DMS79 (cell line): ENCODE data around the gene TXNDC11.

Experiments used
- DNase-seq: peaks from one replicate; lab custom pipeline; 2025; lab: John Stamatoyannopoulos, UW

TXNDC11 gene

DNA sequence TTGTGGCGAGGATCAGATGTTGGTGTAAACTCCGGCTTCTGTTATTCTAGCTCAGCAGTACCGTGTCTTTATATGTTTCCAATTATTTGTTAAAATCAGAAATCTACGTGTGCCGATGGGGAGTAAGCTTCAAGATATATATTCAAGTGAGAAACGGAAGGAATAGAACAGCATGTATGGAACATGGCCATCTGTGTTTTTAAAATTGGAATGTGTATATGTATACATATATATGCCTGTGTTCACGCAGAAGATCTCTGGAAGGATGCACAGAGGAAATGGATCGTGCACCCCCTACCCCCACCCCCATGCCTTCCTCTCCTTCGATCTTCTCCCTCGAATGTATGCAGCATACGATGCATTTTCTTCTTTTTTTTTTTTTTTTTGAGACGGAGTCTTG is 82.1 kb downstream of the TXNDC11 start:
- no peak for DNase-seq

- no peak for DNase-seq
These were observed 83.6 kb downstream of the TXNDC11 start for GRCh38 chr16:11658896-11659708.

GRCh38 chr16:11657556-11657955 is 85.1 kb downstream of the TXNDC11 start:
- no peak for DNase-seq

GRCh38 chr16:11655655-11656054 is 87.0 kb downstream of the TXNDC11 start:
- DNase-seq = no peak

DNA sequence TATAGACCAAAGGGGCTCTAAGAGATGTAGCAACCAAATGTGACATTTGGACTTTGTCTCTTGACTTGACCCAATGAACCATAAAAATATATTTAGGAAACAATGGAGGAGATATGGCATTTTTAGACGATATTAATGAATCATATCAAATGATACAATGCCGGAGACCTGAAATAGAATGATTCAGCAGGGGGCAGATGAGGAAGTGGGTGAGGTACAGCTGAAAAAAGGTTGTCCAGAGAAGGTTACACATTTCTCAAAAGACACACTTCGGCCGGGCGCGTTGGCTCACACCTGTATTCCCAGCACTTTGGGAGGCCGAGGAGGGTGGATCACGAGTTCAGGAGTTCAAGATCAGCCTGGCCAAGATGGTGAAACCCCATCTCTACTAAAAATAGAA is 90.9 kb downstream of the TXNDC11 start:
- DNase-seq = no peak

DNA sequence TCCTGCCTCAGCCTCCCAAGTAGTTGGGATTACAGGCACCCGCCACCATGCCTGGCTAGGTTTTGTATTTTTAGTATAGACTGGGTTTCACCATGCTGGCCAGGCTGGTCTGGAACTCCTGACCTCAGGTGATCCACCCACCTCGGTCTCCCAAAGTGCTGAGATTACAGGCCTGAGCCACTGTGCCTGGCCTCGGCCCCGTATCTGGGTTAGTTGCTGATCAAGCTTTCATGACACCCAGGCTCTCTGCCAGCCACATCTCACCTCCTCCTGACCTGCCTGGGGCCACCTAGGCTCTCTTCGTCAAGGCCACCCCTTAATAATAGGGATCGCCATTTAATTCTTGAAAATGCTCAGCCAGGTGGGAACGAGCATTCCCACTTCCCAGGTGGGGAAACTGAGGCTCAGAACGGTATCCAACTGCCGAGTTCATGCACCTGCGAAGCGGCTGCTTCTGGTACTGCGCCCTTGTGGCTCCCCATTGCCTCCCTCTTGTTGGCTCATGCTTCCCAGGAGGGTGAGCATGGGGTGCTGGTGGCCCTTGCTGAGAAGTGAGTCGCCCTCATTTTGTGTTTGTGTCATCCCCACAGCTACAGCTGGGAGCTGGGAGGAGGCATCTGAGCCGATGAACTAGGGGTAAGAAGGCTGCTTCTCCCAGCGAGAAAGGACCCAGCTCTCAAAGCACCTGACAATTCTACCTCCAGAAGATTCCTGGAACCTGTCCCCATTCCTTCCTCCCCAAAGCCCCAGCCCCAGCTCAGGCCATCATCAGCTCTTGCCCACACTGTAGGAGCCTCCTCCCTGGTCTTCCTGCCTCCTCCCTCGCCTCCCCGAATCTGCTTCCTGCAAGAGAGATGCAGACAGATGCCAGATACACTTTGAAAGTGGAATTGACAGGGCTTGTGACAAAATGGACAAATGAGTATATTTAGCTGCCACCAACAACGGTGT is 91.7 kb downstream of the TXNDC11 start:
- DNase-seq = no peak

DNA sequence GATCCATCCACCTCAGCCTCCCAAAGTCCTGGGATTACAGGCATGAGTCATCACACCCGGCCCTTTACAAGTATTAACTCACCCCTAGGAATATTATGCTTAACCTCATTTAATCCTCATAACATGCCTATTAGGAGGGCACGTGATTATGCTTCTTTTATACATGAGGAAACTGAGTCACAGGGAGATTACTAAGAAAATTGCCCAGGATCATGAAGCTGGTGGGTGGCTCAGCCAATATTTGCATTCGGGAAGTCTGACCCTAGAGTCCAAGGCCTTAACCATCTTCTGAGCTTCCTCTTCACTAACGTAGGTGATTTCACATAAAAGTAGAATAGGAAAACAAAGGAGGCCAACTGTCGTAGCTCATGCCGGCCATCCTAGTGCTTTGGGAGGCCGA is 93.4 kb downstream of the TXNDC11 start:
- DNase-seq = no peak

GRCh38 chr16:11642765-11643116 is 99.9 kb downstream of the TXNDC11 start:
- DNase-seq = no peak

DNA sequence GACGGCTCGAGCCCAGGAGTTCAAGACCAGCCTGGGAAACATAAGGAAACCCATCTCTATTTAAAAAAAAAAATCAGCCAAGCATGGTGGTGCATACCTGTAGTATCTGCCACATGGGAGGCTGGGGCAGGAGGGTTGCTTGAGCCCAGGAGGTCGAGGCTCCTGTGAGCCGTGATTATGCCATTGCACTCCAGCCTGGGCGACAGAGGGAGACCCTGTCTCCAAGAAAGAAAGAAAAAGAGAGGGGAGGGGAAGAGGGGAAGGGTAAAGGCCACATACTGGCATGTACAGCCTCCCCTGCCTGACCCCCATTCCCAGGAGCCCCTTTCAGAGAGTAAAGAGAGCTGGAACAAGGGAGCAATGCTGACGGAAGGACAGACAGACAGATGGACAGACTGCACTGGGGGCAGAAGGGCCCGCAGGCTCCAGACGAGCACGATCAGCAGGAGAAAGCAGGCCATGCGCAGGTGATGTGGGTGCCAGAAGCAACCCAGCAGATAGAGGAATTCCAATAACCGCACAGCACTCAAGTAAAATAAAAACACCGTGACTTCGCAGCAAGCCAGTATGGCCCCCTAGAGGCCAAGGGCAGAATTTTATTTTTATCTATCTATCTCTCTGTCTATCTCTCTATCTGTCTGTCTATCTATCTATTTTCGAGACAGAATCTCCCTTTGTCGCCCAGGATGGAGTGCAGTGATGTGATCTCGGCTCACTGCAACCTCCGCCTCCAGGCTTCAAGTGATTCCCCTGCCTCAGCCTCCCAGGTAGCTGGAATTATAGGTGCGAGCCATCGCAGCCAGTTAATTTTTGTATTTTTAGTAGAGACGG is 101.5 kb downstream of the TXNDC11 start:
- DNase-seq = peak; percentile 47

GRCh38 chr16:11639925-11640899 is 102.4 kb downstream of the TXNDC11 start:
- DNase-seq = peak; percentile 38

- no peak for DNase-seq
These were observed 103.6 kb downstream of the TXNDC11 start for GRCh38 chr16:11639008-11639562.

GRCh38 chr16:11638140-11638539 is 104.5 kb downstream of the TXNDC11 start:
- no peak for DNase-seq

DNA sequence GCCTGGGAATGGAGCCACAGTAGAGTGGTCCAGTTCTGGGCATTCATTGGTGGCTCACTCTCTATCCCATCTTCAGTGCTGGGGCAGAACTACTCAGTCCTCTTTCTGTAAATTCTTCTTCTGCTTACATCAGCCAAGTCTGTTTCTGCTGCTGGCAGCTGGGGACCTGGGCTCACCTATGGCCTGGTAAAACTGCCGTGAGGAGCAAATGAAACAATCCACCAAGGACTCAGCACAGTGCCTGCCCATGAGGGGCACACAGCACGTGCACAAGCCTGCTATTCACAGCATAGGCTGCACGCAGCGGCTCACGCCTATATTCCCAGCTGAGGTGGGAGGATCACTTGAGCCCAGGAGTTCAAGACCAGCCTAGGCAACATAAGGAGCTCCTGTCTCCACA is 105.3 kb downstream of the TXNDC11 start:
- no peak for DNase-seq

DNA sequence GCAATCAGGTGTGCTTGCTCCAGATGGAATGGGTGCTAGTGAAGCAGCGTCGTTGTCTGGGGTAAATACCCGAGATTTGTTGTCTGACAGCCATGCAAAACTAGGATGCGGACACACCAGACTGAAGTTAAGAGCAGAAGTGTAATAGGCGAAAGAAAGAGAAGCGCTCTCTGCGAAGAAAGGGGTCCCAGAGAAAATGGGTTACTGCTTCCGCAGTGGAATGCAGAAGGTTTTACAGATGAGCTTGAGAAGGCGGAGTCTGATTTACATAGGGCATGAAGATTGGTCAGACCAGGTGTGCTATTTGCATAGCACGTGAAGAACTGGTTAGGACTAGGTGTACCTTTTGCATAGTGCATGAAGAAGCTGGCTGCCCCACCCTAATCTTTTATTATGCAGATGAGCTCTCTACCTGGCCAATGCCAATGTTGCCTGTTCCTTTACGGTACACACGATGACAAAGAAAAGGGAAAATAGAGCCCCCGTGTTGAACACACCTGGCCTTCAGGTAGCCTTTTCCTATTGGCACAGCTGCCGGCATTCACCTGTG is 106.4 kb downstream of the TXNDC11 start:
- DNase-seq = peak; percentile 26

GRCh38 chr16:11635679-11636171 is 106.9 kb downstream of the TXNDC11 start:
- DNase-seq = no peak

DNA sequence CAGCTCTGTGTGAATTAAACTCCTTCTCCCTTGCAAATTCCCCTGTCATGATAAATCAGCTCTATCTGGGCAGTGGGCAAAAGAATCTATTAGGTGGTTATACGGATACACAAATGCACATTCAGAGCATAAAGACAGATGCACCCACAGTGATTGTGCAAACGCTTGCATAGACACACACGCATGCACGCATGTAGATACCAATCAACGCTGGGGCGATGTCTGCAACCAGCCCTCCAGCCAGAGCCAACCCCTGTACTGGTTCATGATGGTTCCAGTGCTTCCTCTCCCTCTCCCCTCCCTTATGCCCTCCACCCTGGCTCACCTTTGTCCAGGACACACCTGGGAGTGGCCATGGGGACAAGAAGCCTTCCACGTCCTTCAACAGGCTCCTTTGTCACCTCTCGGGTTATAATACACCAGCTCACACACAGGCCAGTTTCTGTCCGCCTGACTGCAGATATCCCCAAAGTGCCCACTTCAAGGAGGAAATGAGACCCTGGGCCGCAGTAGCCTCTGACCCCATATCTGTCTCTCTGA is 107.5 kb downstream of the TXNDC11 start:
- no peak for DNase-seq

GRCh38 chr16:11634312-11634711 is 108.3 kb downstream of the TXNDC11 start:
- DNase-seq = no peak

- DNase-seq = no peak
These were observed 109.5 kb downstream of the TXNDC11 start for GRCh38 chr16:11633113-11633512.

DNA sequence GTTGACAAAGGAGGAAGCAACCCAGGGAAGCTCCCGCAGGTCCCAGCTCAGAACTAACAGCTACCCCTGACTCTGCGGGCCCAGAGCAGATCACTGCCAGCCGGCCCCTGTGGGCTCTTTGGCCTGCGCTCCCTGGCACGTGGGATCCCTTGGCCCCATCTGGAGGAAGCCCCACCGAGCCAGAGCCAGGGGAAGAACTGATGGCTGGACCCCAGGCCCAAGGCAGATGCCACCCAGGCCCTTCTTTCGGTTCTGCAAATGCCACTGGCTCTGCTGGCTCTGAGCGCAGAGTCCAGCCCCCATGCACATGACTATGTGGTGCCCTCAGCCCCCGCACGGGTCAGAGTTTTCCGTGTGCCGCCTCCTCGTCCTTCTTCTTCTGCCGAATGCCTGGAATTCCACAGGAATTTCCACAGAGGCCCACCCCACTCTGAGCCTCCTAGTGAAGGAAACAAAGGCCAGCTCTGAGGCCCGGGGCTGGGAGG is 110.2 kb downstream of the TXNDC11 start:
- no peak for DNase-seq

GRCh38 chr16:11631214-11631613 is 111.4 kb downstream of the TXNDC11 start:
- DNase-seq = no peak
